SK-N-SH treated with all-trans-retinoic acid at 6 μM for 48 hours (cell line): ENCODE results near the gene CYTH4.

Experiments
- OSR1 ChIP-seq: fragments of 250-450 bp; sonication (Bioruptor Pico); IDR thresholded peaks from 2 replicates; pipeline ENCODE4 v1.8.0; 2022; ENCODE audit warnings: moderate library complexity, mild to moderate bottlenecking, inconsistent platforms
- TOX ChIP-seq: fragments of 250-450 bp; sonication (Bioruptor Pico); IDR thresholded peaks from 2 replicates; pipeline ENCODE4 v1.8.0; 2021; ENCODE audit warnings: mild to moderate bottlenecking, moderate library complexity, borderline replicate concordance
- ZFP30 ChIP-seq: fragments of 450-650 bp; formaldehyde crosslinking; IDR thresholded peaks from 2 replicates; pipeline ENCODE4 v1.5.0; 2022; ENCODE audit warnings: mild to moderate bottlenecking, moderate library complexity
- TF ChIP-seq, protein P1 (sequence below): fragments of 250-450 bp; sonication (Bioruptor Pico); IDR thresholded peaks from 2 replicates; pipeline ENCODE4 v1.5.1; 2021; ENCODE audit warnings: mild to moderate bottlenecking, moderate library complexity
- TF ChIP-seq, protein P2 (sequence below): fragments of 250-450 bp; sonication (Bioruptor Pico); IDR thresholded peaks from 2 replicates; pipeline ENCODE4 v1.8.0; 2020; ENCODE audit warnings: mild to moderate bottlenecking, moderate library complexity, borderline replicate concordance

DNA sequence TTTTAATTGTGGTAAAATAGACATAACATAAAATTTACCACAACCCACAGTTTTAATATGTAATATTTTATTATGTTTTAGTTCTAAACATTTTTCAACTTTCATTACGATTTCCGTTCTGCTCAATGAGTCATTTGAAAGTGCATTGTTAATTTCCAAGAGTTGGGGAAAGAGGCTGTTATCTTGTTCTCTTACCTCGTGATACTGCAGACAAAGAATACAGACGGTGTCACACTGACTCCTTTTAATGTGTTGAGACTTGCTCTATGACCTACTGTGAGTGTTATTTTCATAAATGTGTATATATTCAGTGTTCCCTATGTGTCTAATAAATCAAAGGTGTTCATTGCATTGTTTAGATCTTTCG, 27.5 kb upstream of the CYTH4 start:
- TF ChIP-seq, protein P1, sequence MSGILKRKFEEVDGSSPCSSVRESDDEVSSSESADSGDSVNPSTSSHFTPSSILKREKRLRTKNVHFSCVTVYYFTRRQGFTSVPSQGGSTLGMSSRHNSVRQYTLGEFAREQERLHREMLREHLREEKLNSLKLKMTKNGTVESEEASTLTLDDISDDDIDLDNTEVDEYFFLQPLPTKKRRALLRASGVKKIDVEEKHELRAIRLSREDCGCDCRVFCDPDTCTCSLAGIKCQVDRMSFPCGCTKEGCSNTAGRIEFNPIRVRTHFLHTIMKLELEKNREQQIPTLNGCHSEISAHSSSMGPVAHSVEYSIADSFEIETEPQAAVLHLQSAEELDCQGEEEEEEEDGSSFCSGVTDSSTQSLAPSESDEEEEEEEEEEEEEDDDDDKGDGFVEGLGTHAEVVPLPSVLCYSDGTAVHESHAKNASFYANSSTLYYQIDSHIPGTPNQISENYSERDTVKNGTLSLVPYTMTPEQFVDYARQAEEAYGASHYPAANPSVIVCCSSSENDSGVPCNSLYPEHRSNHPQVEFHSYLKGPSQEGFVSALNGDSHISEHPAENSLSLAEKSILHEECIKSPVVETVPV: no peak
- TF ChIP-seq, protein P2, sequence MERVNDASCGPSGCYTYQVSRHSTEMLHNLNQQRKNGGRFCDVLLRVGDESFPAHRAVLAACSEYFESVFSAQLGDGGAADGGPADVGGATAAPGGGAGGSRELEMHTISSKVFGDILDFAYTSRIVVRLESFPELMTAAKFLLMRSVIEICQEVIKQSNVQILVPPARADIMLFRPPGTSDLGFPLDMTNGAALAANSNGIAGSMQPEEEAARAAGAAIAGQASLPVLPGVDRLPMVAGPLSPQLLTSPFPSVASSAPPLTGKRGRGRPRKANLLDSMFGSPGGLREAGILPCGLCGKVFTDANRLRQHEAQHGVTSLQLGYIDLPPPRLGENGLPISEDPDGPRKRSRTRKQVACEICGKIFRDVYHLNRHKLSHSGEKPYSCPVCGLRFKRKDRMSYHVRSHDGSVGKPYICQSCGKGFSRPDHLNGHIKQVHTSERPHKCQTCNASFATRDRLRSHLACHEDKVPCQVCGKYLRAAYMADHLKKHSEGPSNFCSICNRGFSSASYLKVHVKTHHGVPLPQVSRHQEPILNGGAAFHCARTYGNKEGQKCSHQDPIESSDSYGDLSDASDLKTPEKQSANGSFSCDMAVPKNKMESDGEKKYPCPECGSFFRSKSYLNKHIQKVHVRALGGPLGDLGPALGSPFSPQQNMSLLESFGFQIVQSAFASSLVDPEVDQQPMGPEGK (CRISPR knock-in tag): no peak
- no peak for TF ChIP-seq TOX
- no peak for TF ChIP-seq ZFP30 (CRISPR knock-in tag)
- TF ChIP-seq OSR1 (CRISPR knock-in tag): no peak
